HuH-7.5 (cell line): ENCODE results near the gene PNPO.
A peak's percentile ranks its signal among the peaks of the same experiment; 100 is the strongest.

ENCODE experiments used
- DNase-seq: peaks from one replicate; pipeline ENCODE4 v3.0.0; 2011; ENCODE audit warnings: low spot score

The PNPO gene

DNA sequence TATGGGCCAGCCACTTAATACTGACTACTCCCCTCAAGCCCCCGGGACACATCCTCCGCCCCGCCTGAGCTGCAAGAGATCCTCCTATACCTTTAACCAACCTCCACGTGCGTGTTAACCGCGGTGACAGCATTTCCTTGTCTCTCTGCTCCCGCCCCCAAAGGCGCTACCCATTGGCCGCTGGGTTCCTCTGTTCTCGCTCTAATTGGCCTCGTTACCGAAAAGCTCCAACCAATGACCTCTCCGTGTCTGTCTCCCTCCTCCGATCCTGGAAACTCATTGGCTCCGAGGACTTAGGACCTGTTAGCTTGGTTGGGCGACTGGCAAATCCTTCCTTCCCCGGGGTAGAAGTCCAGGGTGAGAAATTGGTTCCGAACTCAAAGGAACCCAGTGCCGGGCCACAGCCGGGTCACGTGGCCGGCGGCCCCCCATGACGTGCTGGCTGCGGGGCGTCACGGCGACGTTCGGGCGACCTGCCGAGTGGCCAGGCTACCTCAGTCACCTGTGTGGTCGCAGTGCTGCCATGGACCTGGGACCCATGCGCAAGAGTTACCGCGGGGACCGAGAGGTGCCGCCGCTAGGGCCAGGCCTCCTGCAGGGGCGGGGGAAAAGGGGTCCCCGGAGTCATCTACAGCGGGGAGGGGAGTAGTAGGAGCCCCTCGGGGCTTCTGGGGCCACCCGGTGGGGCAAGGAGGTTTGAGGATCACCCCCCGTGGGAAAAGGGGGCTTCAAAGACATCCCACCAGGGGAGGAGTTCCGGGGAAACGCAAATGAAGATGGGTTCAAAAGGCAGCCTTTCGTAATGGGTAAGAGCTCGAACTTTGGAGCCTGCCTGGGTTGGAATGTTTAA, at the start of gene PNPO:
Gene PNPO, plus strand, starts transcription at position 326 of the 850 bp plus-strand sequence. Its CDS starts 105 bp downstream, at position 431.
- peak; percentile 96 for DNase-seq

DNA sequence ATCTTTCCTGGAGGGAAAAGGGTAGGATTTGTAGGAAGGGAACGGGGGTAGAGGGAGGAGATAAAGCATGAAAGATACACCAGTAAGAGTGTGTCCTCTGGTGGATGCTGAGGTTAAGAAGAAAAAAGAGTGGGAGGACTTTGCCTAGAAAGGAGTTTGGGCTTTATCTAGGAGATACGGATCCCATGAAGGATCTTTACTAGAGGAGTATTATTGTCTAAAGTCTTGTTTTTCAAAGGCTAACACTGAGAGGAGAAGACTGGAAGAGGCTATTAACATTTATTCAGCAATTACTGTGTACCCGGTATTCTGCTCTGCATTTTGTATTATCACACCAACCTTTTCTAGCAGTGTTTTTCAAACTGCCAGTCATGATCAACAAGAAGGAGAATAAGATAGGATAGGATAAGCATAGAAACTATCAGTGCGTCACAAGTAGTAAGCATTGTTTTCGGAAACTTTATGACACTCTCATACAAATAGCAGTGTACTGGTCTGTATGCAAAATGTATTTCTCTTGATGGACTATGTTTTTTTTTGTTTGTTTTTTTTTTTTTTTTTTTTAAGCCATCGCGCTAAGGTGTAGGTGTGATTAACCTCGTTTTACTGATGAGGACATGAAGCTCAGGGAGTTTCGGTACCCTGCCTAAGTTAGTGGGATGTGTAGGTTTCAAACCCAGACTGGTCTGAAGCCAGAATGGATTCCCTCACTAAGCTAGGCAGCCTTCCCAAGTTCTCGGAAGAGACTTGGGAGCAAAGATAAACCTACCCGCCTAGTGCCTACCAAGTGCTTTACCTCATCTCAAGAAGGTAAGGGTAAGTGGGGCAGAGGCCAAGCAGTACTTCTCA, 46.6 kb upstream of the PNPO start:
- DNase-seq, result no peak

DNA sequence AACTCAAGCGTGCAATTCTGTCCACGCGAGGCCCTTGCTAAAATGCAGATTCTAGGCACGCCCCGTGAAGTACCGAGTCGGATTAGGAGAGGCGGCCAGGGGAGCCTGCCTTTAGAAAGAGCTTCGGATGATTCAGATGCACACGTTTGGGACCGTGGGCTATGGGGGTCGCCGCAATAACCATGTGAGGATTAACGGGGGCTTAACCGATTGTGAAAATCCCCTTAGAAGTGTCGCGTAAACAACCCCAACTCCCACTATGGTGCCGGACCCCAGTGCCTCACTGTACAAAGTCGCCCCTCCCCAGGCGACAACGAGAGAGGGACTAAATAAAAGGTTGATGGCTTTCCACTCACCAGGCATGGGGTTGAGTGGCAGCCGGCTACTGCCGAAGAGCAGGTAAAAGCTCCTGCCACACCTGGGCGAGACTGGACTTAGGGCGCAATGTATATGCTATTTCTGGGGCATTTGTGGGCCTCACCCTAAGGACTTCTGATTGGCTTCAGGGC, 46.0 kb upstream of the PNPO start:
- no peak for DNase-seq

DNA sequence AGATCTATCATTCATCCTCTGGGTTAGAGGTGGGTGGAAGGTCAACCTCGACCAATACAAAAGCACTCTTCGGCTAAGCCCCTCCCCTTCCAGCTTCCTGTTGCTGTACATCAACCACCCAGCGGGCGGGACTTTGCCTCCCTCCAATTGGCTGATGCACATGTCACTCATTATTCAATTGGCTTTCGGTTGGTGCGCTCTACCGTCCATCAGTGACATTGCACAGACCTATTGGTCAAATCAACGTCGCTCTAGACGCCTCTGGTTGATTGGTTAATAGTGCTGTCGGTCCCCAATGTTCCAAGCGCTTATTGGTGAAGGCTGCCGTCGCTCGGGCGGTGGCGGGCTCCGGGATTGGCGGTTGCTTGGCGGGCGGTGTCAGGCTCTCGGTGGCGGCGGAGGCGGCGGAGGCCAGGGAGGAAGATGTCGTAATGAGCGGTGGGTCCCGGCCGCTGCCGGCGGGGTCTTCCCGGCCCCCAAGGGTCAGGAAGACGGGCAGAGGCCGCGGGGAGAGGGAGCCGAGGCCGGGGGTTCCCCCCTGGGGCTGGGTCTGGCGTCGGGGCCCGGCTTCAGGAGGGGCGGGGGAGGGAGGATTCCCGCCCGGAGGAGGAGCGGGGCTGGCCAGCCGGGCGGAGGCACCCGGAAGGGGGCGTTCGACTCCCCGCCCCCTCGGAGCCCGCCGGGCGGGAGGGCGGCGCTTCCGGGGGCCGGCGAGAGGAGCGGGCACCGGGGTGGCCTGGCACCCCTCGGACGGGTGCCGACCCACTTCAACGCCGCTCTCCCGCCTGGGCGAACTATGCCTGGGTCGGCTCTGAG, 45.3 kb upstream of the PNPO start, which contains the start of gene SP2:
Gene SP2, plus strand, starts transcription at position 381 of the 816 bp plus-strand sequence. Its CDS starts 51 bp downstream, at position 432.
- DNase-seq, result peak; percentile 97

DNA sequence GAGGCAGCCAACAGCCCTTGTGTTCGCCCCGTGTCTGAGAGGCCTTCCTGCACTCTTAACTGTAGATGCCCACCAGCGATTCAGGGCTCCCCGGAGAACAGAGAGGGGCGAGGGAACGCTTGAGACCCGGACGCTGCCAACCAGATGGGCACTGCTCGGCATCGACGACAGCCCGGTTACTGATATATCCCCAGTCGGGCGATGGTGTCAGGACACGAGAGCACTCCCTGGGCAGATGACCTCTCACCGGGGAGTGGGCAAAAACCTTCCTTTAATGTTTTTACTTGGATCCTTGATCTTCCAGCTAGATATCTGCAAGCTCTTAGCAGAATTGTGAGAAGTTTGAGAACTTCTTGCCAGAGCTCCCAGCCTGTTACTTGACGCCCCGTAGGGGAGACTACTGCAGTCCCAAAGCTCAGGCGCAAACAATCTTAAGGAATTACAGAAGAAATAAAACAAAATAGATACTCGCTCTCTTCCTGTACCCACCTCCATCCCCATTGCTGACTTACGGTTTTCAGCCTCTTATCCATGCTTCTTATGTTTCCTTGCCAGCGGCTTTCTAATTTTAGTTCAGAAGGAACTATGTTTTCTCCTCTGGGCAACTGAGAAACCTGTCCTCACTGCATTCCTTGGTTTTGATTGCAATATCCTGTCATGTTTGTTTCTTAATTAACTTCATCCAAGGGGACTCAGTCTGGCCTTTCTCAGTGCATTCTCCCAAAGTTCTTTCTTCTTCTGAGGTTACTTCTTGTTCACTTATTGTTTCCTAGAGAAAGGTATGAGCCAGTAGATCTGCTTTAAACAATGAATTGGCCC, 44.5 kb upstream of the PNPO start:
- no peak for DNase-seq

DNA sequence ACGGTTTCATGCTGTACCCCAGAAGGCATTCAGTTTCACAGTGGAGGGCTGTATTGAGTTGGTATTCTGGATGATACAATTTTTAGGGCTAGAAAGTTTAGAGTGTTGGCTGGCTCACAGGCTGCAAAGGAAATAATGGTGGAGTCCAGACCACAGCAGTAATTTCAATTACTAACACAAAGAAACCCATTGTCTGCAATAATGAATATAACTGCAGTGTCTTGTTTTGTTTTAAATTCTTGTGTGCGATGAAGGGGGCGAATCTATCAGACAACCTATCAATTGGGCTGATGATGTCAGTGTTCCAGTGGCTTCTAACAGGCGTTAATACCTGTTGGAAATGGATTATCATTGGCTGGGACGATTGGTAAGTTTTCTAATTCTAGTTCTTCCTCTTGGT, 43.8 kb upstream of the PNPO start:
- DNase-seq, result no peak

DNA sequence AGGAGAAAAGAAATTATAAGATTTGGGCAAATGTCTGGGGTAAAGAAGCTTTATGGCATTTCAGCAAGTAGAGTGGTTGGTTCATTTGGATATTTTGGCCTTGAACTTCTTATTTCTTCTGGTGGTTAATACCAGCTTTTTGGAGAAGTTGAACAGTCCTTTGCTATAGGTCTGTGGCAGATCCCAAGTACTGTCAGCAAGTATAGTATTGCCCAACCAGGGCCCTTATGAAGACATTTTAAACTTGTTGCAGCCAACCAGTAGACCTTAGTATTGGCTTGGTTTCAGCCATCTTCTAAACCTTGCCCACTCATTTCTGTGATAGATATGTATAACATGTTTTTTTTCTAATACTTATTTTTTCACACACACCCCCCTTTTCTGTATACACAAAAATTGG, 43.1 kb upstream of the PNPO start:
- DNase-seq, result no peak

DNA sequence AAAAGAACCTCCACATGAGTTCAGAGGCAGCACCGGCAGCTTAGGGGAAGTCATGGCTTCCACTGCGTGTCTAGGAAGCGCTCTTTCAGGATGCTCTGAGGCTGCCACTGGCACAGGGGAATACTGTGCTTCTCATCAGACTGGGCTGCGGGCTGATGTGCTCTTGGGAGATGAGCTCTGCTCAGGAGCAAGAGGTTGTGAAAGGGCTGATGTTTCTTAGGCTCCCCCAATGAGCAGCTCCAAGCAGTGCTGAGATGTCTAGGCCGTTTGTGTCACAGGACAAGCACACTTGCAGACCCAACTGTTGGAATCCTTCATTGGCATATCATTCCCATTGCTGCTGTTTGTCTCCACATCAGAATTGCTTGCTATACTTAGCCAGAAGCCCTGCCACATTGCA, 41.7 kb upstream of the PNPO start:
- DNase-seq, result no peak

DNA sequence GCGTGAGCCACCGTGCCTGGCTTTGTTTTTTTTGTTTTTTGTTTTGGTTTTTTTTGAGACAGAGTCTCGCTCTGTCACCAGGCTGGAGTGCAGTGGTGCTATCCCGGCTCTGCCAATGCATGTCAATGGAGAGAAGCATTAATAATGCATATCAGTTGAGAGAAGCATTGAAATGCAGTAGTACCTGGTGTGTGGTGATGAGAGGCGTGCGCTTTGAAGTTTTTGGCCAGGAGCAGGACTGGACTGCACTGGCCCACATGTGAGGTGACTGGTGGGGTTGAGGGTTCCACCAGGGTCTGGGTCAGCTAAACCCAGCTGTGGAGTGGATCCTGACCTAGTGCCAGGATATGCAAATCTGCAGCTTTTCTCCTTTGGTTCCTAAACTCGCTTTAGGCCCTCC, 39.9 kb upstream of the PNPO start:
- no peak for DNase-seq

DNA sequence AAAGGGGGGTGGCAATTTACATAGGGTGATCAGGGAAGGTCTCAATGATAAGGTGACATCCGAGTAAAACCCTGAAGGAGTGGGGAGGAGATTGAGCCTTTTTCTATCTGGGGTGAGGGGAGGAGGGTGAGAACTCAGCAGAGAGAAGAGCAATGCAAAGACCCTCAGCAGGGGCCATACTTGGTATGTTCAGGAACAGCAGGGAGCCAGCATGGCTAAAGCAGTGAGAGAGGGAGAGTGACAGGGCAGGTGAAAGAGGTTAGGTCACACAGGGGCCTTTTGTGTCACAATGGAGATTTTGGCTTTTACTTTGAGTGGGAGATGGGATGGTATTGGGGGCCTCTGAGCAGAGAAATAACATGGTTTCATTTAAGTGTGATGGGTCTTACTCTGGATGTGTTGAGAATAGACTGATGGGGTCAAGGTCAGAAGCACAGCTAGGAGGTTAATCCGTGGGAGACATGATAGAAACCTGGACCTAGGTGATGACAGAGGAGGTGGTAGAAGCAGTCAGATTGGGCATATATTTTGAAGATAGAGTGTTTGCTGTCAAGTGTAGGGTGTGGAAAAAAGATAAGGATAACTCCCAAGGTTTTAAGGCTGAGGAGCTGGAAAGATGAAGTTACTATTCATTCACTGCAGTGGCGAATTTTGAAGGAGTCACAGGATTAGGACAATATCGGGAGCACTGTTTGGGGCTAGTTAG, 39.2 kb upstream of the PNPO start:
- no peak for DNase-seq

DNA sequence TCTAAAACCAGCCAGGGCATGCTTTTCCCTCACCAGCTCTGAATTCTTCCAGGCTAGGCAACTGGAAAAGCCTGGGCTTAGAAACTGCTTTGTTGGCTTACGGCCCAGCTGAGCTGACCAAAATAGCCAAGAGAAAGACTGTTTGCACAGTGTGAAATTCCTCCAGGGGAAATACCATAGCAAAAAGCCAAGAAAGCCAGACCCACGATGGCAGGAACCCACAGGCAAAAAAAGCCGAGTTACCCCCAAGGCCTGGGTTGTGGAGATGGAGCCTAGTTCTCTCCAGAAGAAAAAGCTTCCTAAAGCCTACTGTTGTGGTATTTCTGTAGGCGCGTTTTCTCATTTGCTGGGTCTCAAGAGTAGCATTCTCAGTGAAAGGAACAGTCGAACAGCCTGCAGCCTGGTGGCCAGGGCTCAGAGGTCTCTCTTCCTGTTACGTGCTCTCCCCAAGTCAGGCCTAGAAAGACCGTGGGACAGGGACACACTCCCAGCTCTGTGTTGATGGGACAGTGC, 36.1 kb upstream of the PNPO start:
- DNase-seq, result no peak

DNA sequence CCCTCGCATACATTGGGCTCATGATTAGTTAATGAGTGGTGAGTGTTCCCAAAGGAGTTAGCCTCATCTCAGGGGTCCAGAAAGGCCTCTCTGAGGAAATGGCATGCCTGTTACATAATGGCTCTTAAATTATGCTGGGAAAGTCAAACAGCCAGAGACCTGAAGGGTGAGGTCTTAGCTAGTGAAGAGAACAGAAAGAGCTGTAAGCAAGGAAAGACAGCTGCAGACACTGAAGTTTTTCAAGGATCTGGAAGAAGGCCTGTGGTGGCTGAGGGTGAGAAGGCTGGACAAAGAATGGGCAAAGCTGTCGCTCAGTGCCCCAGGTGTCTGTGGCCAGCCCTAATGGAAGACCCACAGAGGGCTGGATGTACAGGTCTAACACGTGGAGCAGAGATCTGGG, 34.9 kb upstream of the PNPO start:
- no peak for DNase-seq

DNA sequence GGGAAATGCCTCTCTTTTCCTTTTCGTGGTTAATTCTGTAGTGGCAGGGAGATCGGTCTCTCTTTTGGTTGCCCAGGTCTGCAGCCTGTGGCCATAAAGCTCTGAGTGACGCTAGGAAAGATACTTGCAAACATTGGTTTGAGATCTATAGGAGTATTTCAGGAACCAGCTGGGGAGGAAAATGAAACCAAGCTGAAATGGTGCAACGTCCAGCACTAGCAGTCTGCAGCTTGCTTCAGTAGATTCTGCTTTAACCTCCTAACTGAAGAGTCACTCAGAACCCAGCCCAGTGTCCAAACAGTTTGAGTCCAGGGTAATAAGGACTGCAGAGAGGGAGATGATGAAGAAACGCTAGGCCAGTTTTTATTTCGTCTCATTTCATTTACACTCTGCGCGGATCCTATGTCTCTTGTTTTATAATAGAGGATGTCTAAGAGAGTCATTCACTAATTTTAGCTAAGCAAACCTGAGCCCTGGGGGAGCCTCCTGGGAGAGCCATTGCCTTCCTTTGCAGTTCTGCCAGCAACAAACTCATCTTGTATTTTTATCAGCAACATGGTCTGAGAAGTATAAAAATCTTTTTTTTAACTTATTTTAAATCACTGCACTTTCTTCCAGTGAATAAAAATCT, 33.3 kb upstream of the PNPO start:
- no peak for DNase-seq

DNA sequence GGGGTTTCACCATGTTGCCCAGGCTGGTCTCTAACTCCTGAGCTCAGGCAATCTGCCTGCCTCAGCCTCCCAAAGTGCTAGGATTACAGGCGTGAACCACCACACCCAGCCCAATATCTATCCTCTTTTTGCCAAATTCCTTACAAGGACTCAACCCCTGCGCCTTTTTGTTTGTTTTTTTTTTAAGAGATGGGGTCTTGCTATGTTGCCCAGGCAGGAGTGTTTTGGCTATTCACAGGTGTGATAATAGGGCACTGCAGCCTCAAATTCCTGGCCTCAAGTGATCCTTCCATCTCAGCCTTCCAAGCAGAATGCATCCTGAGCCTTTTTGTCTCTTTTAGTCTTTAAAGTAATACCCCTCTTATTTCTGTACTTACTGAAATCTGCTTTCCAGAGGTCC, 28.3 kb upstream of the PNPO start:
- no peak for DNase-seq

DNA sequence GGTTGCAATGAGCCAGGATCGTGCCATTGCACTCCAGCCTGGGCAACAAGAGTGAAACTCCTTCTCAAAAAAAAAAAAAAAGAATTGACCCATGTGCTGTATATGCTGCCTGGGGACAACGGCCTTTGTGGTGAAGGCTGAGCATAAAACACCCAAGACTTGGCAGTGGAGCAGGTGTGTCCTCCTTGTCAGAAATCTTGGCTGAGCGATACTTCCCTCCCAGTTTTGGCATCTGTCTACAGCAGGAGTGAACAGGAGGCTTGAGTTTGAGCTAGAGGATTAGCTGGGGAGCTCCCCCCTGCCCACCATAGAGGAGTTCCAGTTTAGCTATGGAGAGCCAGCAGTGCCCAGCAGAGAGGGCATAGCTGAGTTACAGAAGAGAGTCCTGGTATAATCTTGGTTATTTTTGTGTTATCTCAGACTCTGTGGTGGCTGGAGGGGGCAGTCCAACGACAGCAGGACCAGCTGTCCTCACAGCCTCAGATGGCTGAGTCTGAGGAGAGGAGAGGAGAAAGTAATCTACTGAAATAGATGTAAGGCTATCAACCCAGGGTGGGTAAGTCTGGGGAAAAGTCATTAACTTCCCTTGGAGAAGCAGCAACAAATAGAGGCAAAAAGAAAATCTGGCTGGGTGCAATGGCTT, 26.9 kb upstream of the PNPO start:
- DNase-seq, result no peak

DNA sequence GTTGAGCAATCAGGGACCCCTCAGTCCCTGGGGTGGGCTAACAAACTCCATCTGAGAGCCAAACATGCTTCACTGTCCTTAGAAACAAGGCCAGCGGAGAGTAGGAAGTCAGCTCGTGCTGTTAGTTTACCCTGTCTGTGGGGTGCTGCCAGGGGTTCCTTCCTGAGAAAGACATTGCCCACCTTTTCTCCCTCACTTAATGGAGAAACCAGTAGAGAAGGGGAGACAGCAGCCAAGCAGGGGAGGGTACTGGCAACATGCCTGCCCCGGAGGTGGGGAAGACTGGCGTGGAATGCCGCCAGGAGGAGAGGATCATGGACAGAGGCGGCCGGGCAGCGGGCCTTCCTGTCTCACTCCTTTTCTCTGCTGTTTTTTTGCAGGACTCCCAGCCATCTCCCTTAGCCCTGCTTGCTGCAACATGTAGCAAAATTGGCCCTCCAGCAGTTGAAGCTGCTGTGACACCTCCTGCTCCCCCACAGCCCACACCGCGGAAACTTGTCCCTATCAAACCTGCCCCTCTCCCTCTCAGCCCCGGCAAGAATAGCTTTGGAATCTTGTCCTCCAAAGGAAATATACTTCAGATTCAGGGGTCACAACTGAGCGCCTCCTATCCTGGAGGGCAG, 25.5 kb upstream of the PNPO start:
- no peak for DNase-seq

DNA sequence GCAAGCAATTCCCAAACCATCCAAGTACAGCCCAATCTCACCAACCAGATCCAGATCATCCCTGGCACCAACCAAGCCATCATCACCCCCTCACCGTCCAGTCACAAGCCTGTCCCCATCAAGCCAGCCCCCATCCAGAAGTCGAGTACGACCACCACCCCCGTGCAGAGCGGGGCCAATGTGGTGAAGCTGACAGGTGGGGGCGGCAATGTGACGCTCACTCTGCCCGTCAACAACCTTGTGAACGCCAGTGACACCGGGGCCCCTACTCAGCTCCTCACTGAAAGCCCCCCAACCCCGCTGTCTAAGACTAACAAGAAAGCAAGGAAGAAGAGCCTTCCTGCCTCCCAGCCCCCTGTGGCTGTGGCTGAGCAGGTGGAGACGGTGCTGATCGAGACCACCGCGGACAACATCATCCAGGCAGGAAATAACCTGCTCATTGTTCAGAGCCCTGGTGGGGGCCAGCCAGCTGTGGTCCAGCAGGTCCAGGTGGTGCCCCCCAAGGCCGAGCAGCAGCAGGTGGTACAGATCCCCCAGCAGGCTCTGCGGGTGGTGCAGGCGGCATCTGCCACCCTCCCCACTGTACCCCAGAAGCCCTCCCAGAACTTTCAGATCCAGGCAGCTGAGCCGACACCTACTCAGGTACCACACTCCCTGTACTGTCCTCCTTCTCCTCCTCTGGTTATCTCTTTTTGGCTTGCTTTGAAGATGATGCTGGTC, 24.7 kb upstream of the PNPO start:
- no peak for DNase-seq

DNA sequence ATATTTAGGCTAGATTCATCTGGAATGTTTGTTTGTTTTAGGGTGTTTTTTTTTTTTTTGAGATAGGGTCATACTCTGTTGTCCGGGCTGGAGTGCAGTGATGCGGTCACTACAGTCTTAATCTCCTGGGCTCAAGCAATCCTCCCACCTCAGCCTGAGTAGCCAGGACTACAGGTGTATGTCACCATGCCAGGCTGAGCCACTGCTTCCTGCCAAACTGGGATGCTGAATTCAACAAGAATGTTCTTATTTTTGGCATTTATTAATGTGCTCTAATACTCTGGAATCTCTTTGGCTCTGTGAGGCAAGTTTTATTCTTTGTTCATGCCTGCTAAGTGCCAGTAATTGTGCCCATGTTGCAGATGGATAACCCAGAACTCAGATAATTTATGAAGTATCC, 23.8 kb upstream of the PNPO start:
- no peak for DNase-seq
